MCF 10A (cell line): ENCODE measurements around the gene USF1. TPM values are rescaled to one million over a fixed set of nuclear protein-coding genes. Genes with fewer than 3 reads are reported as not detected.

Experiments
- BruUV-seq: library from RNA; stranded (reverse); fragments of 400-500 nt; replicated peaks from 2 replicates; lab custom pipeline; 2021; lab: Mats Ljungman, UMichigan
- CTCF ChIA-PET: fragments of 300-600 bp; sonication (Branson Sonifier 250); formaldehyde crosslinking; extraction: SDS; loops from one replicate; lab custom pipeline; 2021; ENCODE audit warnings: antibody characterized with exemption, inconsistent platforms; lab: Yijun Ruan, JAX
- POLR2A ChIA-PET: fragments of 300-600, 350-650 bp; sonication (Branson Sonifier 250); formaldehyde crosslinking; extraction: SDS; loops from one replicate; lab custom pipeline; 2020; ENCODE audit warnings: antibody characterized with exemption, inconsistent platforms; lab: Yijun Ruan, JAX
- DNase-seq: peaks from one replicate; pipeline ENCODE4 v3.0.0-alpha.2; 2018; ENCODE audit not compliant: unreplicated experiment
- H3K27ac Mint-ChIP-seq: one replicate; pipeline ENCODE4 v1.8.0; 2022; ENCODE audit warnings: mild to moderate bottlenecking, low read depth, mixed read lengths; ENCODE audit not compliant: unreplicated experiment
- H3K27me3 Mint-ChIP-seq: one replicate; pipeline ENCODE4 v1.8.0; 2022; ENCODE audit warnings: mixed read lengths; ENCODE audit not compliant: insufficient read depth, unreplicated experiment
- H3K36me3 Mint-ChIP-seq: one replicate; pipeline ENCODE4 v1.8.0; 2022; ENCODE audit warnings: mild to moderate bottlenecking, moderate library complexity, mixed read lengths; ENCODE audit not compliant: insufficient read depth, unreplicated experiment
- H3K4me1 Mint-ChIP-seq: one replicate; pipeline ENCODE4 v1.8.0; 2022; ENCODE audit warnings: mixed read lengths; ENCODE audit not compliant: insufficient read depth, unreplicated experiment
- H3K4me3 Mint-ChIP-seq: one replicate; pipeline ENCODE4 v1.8.0; 2022; ENCODE audit warnings: mild to moderate bottlenecking, moderate library complexity, mixed read lengths; ENCODE audit not compliant: unreplicated experiment
- H3K9me3 Mint-ChIP-seq: one replicate; pipeline ENCODE4 v1.8.0; 2022; ENCODE audit warnings: mixed read lengths; ENCODE audit not compliant: unreplicated experiment
- intact Hi-C: fragments of 100-400 bp; cut with micrococcal nuclease; formaldehyde crosslinking; loops from 2 replicates; pipeline ENCODE4 v1.14.1; 2022
- total RNA-seq: library from RNA; stranded (reverse); gene quantifications from 2 replicates; pipeline ENCODE4 v1.2.3, GENCODE V29; 2022
- TF ChIP-seq, protein P1 (sequence below): fragments of 200-600 bp; IDR thresholded peaks from one replicate; pipeline ENCODE4 v1.8.0; 2022; ENCODE audit warnings: antibody characterized with exemption, mild to moderate bottlenecking; ENCODE audit not compliant: unreplicated experiment

The USF1 gene
- total RNA-seq, 1 experiment from 2014 or later = 48.8 TPM

GRCh38 chr1:160999376-160999775 lies 46.4 kb downstream of the USF1 start:
- no peak for DNase-seq
- CTCF ChIA-PET = interaction anchor here (2.8 to 6.3 kb wide), 6 partner anchors 9 to 138 kb away, joined by 11 to 115 read pairs (median 38); partner anchors contain the start of genes F11R and KLHDC9
- TF ChIP-seq, protein P1, sequence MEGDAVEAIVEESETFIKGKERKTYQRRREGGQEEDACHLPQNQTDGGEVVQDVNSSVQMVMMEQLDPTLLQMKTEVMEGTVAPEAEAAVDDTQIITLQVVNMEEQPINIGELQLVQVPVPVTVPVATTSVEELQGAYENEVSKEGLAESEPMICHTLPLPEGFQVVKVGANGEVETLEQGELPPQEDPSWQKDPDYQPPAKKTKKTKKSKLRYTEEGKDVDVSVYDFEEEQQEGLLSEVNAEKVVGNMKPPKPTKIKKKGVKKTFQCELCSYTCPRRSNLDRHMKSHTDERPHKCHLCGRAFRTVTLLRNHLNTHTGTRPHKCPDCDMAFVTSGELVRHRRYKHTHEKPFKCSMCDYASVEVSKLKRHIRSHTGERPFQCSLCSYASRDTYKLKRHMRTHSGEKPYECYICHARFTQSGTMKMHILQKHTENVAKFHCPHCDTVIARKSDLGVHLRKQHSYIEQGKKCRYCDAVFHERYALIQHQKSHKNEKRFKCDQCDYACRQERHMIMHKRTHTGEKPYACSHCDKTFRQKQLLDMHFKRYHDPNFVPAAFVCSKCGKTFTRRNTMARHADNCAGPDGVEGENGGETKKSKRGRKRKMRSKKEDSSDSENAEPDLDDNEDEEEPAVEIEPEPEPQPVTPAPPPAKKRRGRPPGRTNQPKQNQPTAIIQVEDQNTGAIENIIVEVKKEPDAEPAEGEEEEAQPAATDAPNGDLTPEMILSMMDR = no peak
- intact Hi-C loops = no loop called here
- BruUV-seq = no TSS peak
- Mint-ChIP-seq H3K4me3 (no peak overlapping the region), H3K27me3 (no peaks in the 10 kb centered on the region), H3K36me3 (peaks cover 59% of the 10 kb centered on the region), H3K4me1 (peaks cover 29% of the 10 kb centered on the region), H3K27ac (no peak overlapping the region), H3K9me3 (no peaks in the 10 kb centered on the region)
- POLR2A ChIA-PET = interaction anchor here (11.7 kb wide), 1 partner anchor 21 kb away, joined by 148 read pairs; the partner anchor contains the start of gene F11R

- ChIA-PET POLR2A (interaction anchor here (0.5 to 11.7 kb wide), 15 partner anchors 16 to 1073 kb away, joined by 3 to 148 read pairs (median 4); partner anchors contain the start of genes DEDD, F11R, NIT1 and PFDN2), CTCF (interaction anchor here (0.5 to 6.3 kb wide), 48 partner anchors 9 to 1021 kb away, joined by 3 to 115 read pairs (median 6); partner anchors contain the start of genes DEDD, F11R, ITLN2 and KLHDC9)
- intact Hi-C loops = loop anchor here (1.0 to 2.0 kb wide), 2 partner anchors 23 to 142 kb away; partner anchors contain the start of gene F11R
- Mint-ChIP-seq H3K9me3 (no peaks in the 10 kb centered on the region), H3K27ac (no peak overlapping the region), H3K27me3 (no peaks in the 10 kb centered on the region), H3K4me3 (no peak overlapping the region), H3K36me3 (peaks cover 57% of the 10 kb centered on the region), H3K4me1 (peaks cover 35% of the 10 kb centered on the region)
- peak; percentile 74 for DNase-seq
- TF ChIP-seq, protein P1 = peak; percentile 44
- BruUV-seq = no TSS peak
Observed at GRCh38 chr1:160997323-160998038, 48.3 kb downstream of the USF1 start.

DNA sequence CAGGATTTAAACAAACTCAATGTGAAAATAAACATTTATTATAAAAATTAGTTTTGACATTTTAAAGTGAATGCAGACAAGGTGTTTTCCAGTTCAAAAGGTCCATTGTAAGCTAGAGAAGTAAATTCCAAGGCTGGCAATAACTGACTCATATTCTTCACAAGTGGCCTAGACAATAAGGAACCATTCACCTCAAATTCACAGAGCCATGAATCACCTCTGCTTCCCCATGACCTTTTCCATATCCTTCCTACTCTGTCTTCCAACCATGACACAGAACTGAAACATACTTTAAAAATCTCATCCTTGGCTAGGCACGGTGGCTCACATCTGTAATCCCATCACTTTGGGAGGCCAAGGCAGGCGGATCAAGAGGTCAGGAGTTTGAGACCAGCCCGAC lies 49.6 kb downstream of the USF1 start:
- no peaks in the 10 kb centered on the region for H3K27me3 Mint-ChIP-seq
- H3K9me3 Mint-ChIP-seq = no peaks in the 10 kb centered on the region
- TF ChIP-seq, protein P1 = no peak
- H3K4me1 Mint-ChIP-seq = peaks cover 30% of the 10 kb centered on the region
- peak overlapping the region; percentile 70 for H3K27ac Mint-ChIP-seq
- ChIA-PET CTCF (interaction anchor here (0.6 to 6.3 kb wide), 19 partner anchors 9 to 230 kb away, joined by 3 to 115 read pairs (median 4); partner anchors contain the start of genes F11R, ITLN2, KLHDC9 and TOMM40L), POLR2A (interaction anchor here (0.8 to 11.7 kb wide), 15 partner anchors 10 to 281 kb away, joined by 3 to 148 read pairs (median 4); partner anchors contain the start of genes F11R, NIT1, PFDN2 and USF1)
- no TSS peak for BruUV-seq
- no peak overlapping the region for H3K4me3 Mint-ChIP-seq
- peak; percentile 70 for DNase-seq
- intact Hi-C loops = loop anchor here (2.0 kb wide), 1 partner anchor 25 kb away; the partner anchor contains the start of gene F11R
- H3K36me3 Mint-ChIP-seq = peaks cover 48% of the 10 kb centered on the region
